GM19035 (cell line): Measurements from ENCODE around the gene SLFN12.
A peak's percentile ranks its signal among the peaks of the same experiment; 100 is the strongest.
"Not testable (repeated sequence)": the region's sequence is repeated elsewhere in the genome, so short reads cannot be mapped to it uniquely, and the experiment has no call there.

Experiments
- ATAC-seq: cut with Tn5 transposase; IDR thresholded peaks from one replicate; pipeline ENCODE4 v1.9.1; 2021; ENCODE audit not compliant: unreplicated experiment

Gene SLFN12

GRCh38 chr17:35414707-35415106 lies 17.6 kb downstream of the SLFN12 start:
- ATAC-seq = not testable (repeated sequence)

DNA sequence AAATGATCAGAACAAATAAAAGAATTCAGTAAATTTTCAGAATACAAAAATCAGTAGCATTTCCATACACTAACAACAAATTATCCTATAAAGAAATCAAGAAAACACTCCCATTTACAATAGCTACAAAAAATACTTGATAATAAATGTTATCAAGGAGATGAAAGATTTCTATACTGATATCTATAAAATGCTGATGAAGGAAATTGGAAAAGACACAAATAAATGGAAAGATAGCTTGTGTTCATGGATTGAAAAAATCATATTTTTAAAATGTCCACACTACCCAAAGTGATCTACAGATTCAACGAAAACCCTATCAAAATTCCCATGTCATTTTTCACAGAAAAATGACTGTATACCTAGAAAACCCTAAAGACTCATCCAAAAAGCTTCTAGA lies 18.1 kb downstream of the SLFN12 start:
- ATAC-seq = no peak

DNA sequence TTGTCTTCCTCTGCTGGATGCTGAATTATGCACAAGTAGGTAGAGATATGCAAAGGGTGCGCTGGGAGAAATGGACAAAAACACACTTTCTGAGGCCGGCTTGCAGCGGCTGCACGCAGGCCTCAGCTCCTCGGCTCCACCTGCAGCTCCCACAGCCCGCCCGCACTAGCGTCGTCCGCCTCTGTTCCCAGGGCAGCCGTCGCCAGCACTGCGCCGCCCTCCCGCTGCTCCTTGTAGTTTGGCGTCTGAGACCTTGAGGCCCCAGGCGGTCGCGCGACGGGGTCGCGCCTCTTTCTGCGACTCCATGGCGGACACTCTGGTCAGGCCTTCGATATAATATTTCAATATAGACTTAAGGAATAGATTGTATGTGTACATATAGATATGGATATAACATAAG lies 24.8 kb downstream of the SLFN12 start:
- ATAC-seq = no peak

GRCh38 chr17:35406568-35406967 lies 25.7 kb downstream of the SLFN12 start:
- ATAC-seq = no peak

GRCh38 chr17:35404360-35404759 lies 27.9 kb downstream of the SLFN12 start:
- no peak for ATAC-seq

- ATAC-seq = not testable (repeated sequence)
Observed at GRCh38 chr17:35393783-35394182, 38.5 kb downstream of the SLFN12 start.

GRCh38 chr17:35390663-35391062 lies 41.6 kb downstream of the SLFN12 start:
- ATAC-seq = no peak

GRCh38 chr17:35390156-35390555 lies 42.1 kb downstream of the SLFN12 start:
- ATAC-seq = no peak

- ATAC-seq = no peak
Observed at GRCh38 chr17:35387496-35387895, 44.8 kb downstream of the SLFN12 start.

- ATAC-seq = no peak
Observed at GRCh38 chr17:35377706-35378105, 54.6 kb downstream of the SLFN12 start.

- no peak for ATAC-seq
Observed at GRCh38 chr17:35377068-35377467, 55.2 kb downstream of the SLFN12 start.

DNA sequence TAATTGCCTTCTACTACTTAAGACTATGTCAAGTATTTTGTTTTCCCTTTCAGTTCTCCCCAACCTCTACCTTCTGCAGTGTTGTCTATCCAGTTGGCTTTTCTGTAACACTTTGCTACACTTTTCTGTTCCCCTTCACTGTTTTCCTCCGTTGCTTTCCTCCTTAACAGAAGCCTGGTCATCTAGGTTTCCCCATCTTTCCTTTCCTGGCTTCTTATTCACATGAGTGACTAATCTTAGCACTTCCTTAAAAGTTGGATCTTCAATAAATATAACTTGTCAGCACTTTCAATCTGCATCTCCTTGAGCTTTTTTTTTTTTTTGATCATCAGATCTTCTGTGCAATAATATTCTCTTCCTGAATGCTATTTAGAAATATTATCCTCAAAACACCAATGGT lies 56.1 kb downstream of the SLFN12 start:
- ATAC-seq = no peak

DNA sequence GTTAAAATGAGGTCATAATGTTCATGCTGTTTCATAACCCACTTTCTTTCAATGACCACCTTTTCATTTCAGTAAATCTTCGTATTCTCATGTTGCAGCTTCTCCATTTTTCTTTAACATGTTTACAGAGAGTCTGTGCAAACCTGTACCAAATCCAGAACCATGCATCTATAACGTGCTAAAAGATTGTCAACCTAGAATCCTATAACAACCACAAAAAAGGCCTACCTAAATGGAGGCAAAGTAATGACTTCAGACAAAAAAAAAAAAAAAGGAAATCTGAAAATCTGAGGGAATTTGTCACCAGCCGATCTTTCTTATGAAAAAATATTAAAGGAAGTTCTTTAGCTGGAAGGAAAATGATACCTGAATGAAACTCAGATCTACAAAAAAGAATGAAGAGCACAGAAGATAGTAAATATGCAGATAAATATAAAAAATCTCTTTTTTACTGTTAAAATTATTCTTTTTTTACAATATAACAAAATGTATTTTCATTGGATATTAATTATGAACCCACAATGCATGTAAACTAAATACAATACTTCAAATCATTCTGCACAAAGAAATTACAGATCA lies 57.4 kb downstream of the SLFN12 start:
- no peak for ATAC-seq

DNA sequence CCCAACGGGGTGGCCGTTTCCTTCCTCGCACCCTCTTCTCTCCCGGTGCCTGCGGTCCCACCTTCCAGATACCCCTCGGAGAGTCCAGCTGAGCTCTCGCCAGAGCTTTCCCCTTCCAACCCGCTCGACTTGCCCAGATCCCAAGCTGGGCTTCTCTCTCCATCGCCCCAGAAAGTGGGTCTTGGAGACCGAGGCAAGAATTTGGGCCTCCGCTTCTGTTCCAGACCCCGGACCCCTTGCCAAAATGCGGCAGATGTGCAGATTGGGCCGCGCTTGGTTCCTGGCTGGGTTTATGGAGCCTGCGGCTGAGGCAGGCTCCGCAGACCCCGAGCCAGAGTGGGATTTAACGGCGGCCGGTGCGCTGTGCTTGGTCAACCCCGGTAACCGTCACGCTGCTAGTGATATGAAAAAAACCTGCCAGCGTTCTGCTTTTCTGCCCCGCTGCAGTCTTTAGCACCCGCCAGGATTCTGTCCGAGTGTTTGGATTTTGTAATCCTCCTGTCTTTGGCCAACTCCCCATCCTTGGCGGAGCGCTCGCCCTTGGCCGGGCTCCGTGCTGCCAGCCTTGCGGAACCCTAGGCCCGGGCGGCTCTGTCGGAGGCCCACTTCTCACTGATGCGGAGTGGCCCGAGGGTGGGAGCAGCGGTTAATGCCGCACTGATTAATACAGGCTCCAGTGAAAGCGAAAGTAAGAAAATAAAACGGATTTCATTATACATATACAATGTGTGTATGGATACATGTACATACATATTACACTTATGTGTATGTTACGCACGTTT lies 58.1 kb downstream of the SLFN12 start:
- peak; percentile 45 for ATAC-seq

- peak; percentile 69 for ATAC-seq
Observed at GRCh38 chr17:35373534-35373983, 58.7 kb downstream of the SLFN12 start, which contains the start of gene SLFN11. TSS of gene SLFN11 (minus strand) at chr17:35373621. CDS start at chr17:35363807, 9,814 bp downstream.

DNA sequence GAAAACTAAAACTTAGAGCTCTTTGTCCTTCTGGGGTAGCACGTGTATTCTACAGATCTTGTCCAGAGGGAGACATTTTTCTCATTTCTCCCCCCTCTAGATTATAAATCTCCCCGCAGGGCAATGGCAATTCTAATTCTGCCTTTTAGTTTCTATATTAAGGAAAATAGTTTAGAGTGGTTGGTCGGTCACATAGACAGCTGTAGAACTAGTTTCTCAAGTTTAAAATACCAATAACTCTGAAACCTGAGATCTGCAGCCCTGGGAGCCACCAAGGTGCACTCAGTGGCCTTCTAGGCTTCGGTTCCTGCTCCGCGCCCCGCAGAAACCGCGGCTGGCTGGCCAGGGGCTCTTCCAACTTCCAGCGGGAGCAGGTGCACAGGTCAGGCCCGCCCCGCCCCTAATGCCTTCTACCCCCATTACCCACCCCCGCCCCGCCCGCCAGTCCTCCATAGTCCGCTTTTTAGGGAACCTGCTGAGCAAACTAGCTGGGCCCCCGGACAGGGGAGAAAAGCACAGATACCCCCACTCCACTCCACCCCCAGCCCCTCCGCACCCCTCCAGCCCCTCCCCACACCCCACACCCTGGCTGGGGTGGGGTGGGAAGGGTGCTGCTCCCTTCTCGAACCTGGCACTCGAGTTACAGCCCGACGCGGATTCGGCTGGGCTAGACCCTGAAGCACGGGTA lies 59.3 kb downstream of the SLFN12 start:
- ATAC-seq = peak; percentile 12

DNA sequence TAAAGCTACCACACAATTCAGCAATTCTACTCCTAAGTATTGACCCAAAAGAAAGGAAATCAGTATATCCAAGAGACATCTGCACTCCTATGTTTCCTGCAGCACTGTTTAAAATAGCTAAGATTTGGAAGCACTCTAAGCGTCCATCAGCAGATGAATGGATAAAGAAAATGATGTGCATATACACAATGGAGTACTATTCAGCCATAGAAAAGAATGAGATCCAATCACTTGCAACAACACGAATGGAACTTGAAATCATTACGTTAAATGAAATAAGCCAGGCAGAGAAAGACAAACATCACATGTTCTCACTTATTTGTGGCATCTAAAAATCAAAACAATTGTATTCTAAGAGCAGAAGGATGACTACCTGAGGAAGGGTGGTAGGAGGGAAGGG lies 60.4 kb downstream of the SLFN12 start:
- no peak for ATAC-seq

DNA sequence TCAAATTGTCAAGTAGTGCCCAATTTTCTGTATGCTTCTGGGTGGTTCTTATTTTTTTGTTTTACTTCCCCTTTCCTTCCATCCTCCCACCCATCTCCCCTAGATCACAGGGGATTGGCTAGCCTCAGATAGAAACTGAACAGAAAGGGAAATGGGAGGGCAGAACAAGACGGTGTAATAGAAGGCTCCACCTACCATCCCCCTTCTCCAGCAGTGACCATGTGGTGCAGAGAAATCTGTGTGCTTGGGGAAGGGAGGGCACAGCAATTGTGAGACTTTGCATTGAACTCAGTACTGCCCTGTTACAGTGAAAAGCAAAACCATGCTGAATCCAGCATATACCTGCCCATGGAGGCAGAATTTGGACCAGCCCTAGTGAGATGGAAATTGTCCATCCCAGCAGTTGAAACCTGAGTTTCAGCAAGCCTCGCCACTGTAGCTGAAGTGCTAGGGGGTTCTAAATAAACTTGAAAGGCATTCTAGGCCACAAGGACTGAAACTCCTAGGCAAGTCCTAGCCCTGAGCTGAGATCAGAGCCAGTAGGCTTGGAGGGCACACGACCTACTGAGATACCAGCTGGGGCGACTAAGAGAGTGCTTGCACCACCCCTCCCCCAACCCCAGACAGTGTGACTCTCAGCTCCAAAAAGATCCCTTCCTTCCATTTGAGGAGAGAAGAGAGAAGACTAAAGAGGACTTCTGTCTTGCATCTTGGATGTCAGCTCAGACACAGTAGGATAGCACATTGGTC lies 64.0 kb downstream of the SLFN12 start:
- ATAC-seq = peak; percentile 97

DNA sequence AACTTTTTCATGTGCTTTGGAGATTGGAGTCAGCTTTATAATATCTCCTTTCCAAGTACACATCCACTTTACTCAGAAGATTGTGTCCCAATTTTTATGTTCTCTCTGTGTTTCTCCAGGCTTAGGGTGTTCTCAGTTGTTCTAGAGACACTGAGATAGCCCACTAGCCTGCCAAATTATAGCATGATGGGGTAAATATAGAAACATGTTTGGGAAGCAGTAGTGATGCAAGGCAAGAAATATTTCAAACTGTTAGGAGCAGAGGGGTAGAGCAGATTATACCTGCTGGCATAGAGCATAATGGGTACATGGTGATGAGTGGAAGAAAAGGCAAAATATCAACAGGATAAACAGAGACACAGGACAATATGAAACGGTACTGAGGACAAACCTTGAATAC lies 71.3 kb downstream of the SLFN12 start:
- ATAC-seq = no peak
